Midbrain (tissue), 1 donor: ENCODE measurements around the gene MN1.

Source experiments
- DNase-seq: peaks from one replicate; lab custom pipeline; 2025; lab: John Stamatoyannopoulos, UW

The MN1 gene

GRCh38 chr22:27827604-27828587 lies 26.3 kb upstream of the MN1 start:
- DNase-seq: no peak

GRCh38 chr22:27825174-27825573 lies 23.6 kb upstream of the MN1 start:
- DNase-seq: no peak

DNA sequence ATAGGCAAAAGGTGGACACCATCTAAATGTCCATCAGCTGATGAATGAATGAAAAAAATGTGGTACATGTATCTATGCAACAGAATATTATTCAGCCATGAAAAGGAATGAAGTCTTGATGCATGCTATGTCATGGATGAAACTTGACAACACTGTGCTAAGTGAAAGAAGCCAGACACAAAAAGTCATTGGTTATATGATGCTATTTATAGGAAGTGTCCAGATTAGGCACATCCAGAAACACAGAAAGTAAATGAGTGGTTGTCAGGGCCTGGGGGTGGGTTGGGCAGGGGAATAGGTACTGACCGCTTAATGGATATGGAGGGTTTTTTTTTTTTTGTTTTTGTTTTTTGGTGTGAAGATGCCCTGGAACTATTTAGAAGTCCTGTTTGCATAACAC lies 21.7 kb upstream of the MN1 start:
- DNase-seq: no peak

- no peak for DNase-seq
Observed at GRCh38 chr22:27820896-27821866, 19.6 kb upstream of the MN1 start.

DNA sequence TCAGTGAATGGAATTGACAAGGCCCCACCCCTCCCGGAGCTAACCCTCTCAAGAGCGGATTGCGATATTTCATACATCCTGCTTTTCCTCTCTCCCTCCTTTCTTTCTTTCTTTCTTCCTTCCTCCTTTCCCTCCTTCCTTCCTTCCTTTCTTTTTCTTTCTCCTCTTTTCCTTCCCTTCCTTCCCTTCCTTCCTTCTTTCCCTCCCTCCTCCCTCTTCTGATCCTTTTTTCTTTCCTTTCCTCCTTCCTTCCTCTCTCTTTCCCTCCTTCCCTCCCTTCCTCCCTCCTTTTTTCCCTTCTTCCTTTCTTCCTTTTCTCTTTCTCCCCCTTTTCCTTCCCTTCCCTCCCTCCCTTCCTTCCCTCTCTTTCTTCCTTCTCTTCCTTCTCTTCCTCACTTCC lies 15.0 kb upstream of the MN1 start:
- no peak for DNase-seq

DNA sequence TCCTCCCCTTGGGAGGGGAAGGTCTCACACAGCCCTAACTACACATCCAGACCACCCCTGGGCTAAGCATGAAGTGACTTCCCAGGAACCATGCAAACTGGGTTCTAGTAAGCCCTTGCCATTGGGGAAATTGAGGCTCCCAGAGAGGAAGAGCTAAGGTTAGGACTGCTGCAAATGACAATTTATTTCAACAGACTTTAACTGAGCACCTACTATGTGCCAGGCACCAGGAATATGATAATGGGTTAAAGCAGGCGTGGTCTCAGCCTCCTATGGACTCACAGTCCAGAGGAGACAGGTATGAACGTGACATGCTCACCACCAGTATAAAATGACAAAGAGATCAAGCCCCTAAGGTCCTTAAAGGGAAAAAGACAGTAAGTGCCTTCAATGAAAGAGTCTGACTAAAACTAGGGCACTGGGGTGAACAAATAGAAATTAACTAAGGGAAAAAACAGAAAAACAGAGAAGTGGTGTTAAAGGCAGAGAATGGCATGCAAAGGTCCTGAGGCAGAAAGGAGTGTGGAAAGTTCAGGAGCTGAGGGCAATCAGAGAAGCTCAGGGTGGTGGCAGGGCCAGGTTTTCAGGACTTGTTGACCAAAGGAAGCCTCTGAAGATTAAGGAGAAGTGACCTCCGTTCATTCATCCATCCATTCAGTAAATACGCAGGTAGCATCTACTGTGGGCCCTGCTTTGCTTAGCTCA lies 14.4 kb upstream of the MN1 start:
- no peak for DNase-seq

DNA sequence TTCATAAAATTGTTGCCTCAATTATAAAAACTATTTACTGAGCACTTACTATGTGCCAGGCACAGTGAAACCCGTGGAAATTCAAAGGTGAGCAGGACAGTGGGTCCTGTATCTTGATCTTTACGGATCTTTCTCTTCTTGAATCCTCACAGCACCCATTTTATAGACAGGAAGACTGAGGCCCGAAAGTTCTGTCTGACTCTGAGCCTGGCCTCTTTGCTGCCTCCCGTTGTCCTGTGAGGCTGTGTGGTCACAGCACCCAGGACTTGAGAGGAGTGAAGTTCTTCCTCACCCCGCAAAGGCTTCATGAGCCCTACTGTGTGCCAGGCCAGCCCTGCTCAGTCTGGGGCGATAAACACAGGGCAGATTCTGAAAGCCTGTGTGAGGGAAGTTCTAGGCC lies 13.4 kb upstream of the MN1 start:
- DNase-seq: no peak

GRCh38 chr22:27811778-27812177 lies 10.2 kb upstream of the MN1 start:
- DNase-seq: no peak

GRCh38 chr22:27810609-27811151 lies 9.1 kb upstream of the MN1 start:
- no peak for DNase-seq

DNA sequence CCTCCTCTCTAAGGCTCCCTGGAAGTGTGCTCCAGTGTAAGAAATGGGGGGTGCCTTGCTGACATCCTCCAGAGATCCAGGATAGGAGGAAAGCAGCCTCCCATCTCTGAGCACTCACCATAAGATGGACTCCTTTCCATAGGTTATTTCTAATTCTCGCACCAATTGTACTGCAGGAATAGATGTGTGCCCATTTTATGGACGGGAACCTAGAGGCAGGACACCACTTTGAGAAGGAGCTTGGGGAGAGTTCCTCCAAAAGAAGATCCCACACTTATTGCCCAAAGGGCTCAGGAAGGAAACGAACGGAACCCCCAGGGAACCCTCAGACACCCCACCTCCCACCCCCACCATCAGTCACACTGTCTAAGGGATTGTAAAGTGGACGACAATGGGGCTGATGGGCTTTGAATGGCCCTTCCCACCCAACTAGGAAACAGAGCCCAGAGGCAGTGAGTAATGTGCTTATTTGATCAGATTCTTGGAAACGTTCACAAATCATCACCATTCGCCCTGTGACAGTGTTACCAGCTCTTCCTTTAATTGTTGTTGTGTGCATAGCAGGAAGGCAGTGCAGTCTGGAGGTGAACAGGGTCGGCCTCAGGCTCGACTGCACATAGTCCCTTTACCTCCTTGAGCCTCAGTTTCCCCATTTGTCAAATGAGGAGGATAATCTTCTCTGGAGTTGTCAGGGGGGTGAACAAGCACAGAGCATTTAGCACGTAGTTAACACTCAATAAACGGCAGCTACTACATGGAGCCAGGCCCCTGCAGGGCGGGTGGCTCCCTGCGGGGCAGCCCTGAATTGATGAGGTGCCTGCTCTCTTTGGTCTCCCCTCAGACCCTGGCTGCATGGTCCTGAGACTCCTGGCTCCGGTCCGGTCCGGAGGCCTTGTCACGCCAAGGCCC lies 8.4 kb upstream of the MN1 start:
- DNase-seq: no peak

DNA sequence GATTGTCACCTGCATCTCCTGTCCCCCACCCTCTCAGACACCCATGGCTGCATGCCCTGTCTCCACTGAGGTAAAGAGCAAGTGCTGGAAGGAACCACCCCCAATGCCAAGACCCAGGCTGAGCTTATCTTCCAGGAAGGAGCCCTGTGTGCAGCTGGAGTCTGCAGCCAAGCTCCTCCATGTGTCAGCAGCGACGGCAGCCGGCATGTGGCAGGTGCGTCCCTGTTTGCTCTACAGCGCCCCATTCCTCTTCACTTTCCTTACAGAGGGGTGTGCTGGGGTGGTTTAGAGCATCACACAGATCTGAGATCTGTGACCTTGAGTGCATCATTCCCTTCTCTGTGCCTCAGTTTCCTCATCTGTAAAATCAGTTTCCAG lies 7.7 kb upstream of the MN1 start:
- DNase-seq: no peak

GRCh38 chr22:27808451-27809225 lies 7.1 kb upstream of the MN1 start:
- no peak for DNase-seq

DNA sequence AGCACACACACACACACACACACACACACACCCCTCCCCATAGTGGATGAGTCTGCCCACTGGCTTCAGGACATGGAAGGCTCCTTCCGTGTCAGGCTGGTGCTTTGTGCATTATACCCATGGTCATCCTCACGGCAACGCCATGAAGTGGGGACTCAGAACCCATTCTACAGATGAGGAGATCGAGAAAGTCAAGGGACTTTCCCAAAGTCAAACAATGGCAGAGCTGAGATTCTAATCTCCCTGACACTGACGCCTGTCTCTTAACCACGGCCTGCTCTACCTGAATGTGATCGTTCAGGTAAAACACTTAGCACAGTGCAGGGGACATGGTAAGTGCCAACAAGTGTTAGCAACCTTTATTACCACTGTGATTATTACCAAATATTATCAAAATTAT lies 4.3 kb upstream of the MN1 start:
- no peak for DNase-seq

DNA sequence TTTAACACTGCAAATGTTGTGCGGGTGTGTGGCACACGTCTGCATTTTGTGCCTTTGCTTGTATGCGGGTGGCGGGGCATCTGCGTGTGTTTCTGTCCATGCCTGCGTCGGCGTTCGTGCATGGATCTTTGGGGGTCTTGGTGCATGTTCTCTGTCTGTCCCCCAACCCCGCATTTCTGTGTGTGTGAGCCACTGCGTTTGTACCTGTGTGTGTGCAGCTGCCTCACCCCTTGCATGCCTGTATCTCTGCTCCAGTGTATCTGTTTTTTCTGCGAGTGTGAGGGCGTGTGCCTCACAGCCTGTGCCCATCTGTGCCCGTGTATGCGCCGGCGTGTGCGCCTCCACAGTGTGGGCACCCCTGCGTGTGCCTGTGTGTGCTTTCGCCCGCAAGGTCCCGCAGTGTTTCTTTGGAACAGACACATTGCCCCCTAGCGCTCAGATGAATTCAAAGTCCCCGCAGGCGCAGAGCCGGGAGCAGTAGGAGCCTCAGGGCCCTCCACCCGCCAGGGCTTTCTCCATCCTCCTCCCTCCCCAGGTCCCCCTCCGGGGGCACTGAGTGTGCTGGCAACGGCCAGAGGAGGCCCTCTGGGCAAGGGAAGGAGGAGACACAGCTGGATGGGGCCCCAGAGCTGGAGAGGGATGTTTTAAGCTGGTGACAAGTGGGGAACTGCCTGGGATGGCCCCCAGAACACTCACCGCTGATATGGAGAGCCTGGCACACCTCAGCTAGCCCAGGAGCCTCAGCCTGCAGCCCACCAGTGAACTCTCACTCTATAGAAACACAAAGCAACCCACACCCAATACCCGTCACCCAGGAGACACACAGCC lies 3.1 kb upstream of the MN1 start:
- peak; percentile 78 for DNase-seq

DNA sequence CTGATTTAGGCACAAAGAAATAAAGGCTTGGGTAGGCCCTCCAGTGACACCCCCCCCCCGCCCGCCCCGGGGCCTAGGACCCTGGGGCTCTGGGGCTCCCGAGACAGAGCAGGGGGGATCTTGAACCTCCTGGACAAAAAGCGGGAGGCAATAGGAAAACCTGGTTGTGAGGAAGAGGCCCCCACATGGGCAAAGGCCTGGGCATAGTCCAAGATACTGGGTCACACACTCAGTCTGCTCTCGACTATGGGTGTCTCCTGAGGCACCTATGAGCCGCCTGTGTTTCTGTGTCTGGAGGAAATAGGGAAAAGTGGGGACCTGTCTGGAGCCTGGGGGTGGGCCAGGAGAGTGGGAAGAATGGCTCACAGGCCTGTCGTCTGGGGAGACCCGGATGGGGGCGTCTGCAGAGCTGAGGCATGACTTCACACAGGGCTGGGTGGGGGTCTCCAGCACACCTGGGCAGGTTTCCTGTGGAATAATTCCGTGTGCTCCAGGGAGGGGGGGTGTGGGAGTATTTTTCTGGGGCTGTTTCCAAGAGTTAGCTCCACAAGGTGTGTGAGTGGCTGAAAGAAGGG lies 2.4 kb upstream of the MN1 start:
- DNase-seq: no peak

GRCh38 chr22:27802346-27803073 lies 954 bp upstream of the MN1 start:
- no peak for DNase-seq

- DNase-seq: no peak
Observed at GRCh38 chr22:27801202-27801615, 347 bp downstream of the MN1 start.
